NB4 (cell line): ENCODE data around the gene DIPK2B.

Experiments used
- MAX ChIP-seq: IDR thresholded peaks from 2 replicates; pipeline ENCODE4 v1.6.1; 2011; ENCODE audit warnings: low read depth, low read length
- MYC ChIP-seq: IDR thresholded peaks from 2 replicates; pipeline ENCODE4 v1.6.1; 2011; ENCODE audit warnings: low read depth, low read length
- POLR2A ChIP-seq: IDR thresholded peaks from 2 replicates; pipeline ENCODE4 v1.6.1; 2011; ENCODE audit warnings: mild to moderate bottlenecking; ENCODE audit not compliant: insufficient read length; ENCODE audit errors: extremely low read depth
- TF ChIP-seq, protein P1 (sequence below): IDR thresholded peaks from one replicate; pipeline ENCODE4 v1.5.1; 2012; ENCODE audit warnings: low read depth, low read length

DNA sequence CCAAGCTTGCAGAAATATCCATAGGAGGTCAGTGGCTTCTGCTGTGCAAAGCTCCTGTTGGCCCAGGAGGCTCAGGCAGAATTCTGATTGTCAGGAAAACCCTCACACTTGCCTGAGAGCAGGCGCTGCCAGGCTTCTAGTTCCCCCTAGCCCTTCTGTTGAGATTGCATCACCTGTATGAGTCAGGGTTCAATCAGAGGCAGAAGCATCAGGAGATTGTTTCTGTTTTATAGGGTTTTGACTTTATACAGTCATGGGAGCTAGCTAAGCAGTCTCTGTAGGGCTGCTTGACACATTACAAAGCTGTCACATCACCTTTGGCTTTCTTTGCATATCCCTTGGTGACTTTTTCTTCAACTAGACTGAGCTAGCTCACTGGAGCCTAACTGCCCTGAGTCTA, 27.8 kb downstream of the DIPK2B start:
- TF ChIP-seq, protein P1, sequence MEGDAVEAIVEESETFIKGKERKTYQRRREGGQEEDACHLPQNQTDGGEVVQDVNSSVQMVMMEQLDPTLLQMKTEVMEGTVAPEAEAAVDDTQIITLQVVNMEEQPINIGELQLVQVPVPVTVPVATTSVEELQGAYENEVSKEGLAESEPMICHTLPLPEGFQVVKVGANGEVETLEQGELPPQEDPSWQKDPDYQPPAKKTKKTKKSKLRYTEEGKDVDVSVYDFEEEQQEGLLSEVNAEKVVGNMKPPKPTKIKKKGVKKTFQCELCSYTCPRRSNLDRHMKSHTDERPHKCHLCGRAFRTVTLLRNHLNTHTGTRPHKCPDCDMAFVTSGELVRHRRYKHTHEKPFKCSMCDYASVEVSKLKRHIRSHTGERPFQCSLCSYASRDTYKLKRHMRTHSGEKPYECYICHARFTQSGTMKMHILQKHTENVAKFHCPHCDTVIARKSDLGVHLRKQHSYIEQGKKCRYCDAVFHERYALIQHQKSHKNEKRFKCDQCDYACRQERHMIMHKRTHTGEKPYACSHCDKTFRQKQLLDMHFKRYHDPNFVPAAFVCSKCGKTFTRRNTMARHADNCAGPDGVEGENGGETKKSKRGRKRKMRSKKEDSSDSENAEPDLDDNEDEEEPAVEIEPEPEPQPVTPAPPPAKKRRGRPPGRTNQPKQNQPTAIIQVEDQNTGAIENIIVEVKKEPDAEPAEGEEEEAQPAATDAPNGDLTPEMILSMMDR: no peak
- TF ChIP-seq POLR2A (no peak), MAX (no peak), MYC (no peak)
